HG02870 (cell line): ENCODE data around the gene HDHD3.
"Not testable (repeated sequence)": the region's sequence is repeated elsewhere in the genome, so short reads cannot be mapped to it uniquely, and the experiment has no call there.

Source experiments
- ATAC-seq: cut with Tn5 transposase; IDR thresholded peaks from one replicate; pipeline ENCODE4 v1.9.1; 2021; ENCODE audit warnings: mild to moderate bottlenecking, moderate library complexity; ENCODE audit not compliant: unreplicated experiment

Gene HDHD3

DNA sequence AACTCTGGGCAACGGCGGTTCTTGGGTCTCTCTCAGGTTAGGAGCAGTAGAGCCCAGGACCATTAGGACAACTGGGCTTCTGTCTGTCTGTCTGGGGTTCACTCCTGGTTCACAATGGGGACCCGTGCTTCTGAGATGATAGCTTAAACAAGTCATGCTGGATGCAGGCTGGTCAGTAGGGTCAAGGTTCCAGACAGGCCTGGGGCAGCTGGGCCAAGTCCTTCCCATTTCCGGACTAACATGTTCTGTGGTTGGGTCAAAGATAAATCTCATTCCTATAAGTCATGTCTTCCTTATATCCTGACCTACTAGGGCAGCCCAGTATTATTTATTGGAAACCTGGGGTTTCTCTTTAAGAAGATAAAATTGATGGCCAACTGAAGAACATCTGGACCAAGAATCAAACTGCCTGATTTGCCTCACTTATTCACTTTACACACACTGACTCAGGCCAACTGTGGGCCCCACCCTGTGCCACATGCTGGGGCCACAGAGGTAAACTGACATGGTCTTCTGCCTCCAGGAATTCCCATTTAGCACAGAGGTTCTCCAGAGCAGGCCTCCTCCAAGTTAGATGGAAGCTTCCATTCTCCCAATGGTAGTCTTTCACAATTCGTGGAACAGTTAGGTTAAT is 8.3 kb downstream of the HDHD3 start:
- ATAC-seq: no peak

DNA sequence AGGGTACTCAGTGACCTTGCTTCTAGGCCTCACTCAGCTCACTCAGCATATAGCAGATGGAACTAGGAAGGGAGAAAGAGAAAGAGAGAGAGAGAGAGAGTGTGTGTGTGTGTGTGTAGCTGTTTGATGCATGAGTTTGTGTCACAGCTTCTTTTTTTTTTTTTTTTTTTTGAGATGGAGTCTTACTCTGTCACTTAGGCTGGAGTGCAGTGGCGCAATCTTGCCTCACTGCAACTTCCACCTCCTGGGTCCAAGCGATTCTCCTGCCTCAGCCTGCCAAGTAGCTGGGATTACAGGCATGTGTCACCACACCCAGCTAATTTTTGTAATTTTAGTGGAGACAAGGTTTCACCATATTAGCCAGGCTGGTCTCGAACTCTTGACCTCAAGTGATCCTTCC is 11.1 kb downstream of the HDHD3 start:
- not testable (repeated sequence) for ATAC-seq

DNA sequence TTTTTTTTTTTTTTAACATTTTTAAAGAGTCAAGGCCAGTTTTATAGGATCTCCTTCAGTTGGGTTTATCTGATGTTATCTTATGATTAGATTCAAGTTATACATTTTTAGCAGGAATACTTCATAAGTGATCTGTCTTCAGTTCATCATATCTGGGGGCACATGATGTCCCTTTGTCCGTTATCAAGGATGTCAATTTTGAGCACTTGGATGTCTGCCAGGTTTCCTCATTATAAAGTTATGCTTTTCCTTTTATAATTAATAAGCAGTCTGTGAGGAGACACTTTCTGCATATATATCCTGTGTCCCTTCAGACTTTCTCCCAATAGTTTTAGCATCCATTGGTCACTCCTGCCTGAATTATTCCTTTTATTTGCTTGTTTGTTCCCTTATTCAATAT is 11.8 kb downstream of the HDHD3 start:
- no peak for ATAC-seq

DNA sequence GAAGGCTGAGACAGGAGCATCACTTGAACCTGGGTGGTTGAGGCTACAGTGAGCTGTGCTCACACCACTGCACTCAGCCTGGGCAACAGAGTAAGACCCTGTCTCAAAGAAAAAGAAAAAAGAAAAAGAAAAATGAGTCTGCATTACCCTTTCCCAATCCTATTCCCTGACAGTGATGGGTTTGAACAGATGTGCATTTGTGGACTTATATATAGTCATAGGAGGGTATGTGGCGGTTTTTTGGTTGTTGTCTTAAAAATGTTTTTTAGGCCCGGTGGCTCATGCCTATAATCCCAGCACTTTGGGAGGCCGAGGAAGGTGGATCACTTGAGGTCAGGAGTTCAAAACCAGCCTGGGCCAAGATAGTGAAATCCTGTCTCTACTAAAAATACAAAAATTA is 13.4 kb downstream of the HDHD3 start:
- ATAC-seq: no peak

DNA sequence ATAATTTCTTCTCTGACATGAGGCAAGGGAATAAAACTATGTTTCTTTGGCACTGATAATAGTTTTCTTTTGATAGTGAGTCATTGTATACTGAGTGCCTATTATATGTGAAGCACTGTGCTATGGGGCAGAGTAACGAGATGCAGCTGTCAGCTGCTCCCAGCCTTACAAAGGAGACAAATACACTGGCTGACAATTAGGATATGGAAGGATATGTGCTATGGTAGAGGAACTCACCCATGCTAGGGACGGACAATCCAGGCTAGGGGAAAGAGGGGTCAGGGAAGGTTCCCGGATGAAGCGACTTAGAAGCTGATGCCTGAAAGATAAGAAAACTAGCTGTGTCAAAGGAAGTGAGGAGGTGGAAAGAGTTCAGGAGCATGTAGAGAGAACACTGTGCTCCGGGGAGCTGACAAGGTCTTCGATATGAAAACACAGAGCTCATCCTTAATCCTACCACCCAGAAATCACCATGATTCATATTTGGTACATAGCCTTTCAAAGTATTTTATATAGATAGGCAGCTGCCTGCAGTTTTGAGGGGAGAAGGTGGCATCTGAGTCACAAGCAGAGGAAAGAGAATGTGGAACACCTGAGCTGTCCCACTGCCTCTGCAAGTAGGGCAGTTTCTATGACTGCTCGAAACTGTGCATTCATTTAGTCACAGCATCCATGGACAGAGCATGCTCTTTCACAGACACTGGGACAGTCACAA is 15.3 kb downstream of the HDHD3 start:
- no peak for ATAC-seq

DNA sequence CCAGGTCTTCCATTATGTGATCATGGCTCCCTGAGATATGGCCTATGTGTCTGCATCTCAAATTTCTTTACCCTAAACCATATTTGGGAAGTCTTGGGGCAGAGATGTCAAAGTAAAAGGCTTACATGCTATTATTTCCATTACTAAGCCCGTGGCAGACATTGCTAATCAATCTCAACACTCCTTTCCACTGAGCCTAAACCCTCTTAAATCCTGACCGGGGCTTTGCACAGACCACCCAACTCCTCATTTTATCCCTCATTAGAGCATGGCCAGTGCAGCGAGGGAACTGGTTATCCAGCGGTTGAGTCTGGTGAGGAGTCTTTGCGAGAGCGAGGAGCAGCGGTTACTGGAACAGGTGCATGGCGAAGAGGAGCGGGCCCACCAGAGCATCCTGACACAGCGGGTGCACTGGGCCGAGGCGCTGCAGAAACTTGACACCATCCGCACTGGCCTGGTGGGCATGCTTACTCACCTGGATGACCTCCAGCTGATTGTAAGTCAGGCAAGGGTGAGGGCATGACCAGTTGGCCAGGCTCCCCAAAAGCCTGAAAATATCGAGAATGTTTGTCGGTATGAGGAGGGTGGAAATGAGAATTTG is 16.4 kb downstream of the HDHD3 start:
- no peak for ATAC-seq

DNA sequence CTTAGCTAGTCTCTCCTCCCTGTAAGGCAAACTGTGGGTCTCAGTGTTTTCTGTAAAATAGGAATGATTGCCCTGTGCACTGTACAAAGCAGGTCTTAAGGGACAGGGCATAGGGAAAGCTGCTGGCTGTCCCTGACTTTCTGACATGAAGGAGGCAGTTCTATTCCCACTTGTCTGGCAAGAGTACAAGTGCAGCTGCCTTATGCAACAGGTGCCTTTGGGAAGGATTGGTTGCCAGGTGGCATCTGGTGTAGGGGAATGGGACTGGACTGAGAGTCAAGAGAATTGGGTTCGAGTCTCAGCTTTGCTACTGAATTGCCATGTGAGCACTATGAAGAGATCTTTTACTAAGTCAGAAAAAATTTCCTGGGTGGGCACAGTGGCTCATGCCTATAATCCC is 17.4 kb downstream of the HDHD3 start:
- ATAC-seq: no peak

DNA sequence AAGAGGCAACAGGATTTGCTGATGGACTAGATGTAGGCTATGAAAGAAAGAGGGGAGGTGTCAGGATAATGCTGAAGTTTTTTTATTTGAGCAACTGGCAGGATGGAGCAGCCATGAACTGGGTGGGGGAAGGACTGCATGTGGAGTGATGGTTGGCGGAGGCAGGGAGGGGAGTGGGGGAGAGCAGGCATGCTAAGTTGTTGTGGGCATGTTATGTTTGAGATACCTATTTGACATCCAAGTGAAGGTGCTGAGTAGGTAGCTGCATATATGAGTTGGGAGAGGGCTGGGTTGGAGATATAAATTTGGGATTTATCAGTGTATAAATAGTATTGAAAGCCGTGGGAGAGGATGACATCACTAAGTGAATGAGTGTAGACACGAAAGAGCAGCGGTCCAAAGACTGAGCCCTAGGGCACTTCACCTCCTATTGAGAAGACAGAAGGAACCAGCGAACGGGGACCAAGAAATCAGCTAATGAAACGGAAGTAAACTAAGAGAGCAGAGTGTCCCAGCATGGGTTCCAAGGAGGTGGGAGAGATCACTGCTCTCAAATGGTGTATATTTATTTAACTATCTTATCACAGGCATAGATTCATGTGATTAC is 20.0 kb downstream of the HDHD3 start:
- no peak for ATAC-seq

DNA sequence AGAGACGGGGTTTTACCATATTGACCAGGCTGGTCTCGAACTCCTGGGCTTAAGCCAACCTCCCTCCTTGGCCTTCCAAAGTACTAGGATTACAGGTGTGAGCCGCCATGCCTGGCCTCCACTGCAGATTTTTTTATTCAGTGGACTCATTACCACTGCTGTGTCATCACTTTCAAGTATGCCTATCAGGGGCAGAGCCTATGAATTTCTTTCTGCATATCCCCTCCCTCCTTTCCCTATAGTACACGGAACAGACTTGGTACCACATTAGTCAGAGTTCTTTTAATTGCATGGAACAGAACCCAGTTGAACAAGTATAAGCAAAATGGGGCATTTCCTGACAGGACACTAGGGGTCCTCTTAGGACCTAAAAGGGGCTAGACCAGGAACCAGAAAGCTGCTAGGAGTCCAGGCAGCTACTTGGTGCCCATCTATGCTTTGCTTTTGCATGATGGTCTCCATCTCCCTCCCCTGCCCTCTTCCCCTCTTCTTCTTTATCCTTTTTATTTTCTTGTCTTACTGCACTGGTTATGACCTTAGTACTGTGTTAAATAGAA is 21.7 kb downstream of the HDHD3 start:
- no peak for ATAC-seq

DNA sequence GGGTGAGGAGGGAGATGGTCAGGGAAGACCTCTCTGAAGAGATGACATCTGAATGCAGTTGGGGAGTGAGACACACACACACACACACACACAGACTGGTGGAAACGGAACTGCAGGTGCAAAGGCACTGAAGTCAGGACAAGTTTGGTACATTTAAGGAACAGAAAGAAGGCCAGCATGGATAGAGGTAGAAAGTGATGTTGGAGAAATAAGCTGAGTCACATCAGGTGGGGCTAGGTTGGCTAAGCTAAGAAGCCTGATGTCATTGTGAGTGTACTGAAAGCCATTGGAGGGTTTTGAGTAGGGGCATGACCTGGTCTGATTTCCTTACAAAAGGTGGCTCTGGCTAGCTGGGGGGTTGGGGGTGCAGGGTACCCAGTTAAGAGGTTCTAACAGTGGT is 24.4 kb downstream of the HDHD3 start:
- no peak for ATAC-seq

DNA sequence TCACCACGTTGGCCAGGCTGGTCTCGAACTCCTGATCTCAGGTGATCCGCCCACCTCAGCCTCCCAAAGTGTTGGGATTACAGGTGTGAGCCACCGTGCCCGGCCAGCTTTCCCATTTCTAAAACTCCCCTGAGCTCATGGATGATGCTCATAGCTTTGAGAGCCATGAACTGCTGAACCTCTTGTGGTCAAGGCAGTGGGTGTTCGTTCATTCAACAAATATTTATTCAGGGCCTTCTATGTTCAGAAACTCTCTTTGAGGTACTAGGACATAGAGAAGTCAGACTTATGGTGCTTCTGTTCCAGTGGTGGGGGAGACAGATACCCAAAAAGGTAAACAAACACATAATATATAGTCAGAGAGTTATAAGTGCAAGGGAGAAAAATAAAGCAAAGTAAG is 24.8 kb downstream of the HDHD3 start:
- ATAC-seq: no peak

DNA sequence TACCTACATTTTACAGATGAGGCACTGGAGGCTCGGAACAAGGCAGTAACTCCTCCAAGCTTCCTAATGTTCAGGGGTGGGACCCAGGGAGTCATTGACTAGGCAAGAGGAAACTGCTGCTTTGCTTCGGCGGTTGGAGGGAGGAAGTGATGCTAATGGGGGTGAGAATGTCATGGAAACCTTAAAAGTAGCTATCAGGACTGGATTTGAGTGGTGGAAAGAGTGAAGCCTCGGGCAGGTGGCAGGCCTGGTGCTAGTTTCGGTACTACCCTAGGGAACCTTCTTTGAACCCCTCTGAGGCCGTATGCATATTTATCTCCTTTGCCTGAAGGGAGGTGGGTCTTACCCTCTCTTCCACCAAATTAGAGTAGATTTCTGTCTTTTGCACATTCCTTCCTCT is 25.8 kb downstream of the HDHD3 start:
- no peak for ATAC-seq

DNA sequence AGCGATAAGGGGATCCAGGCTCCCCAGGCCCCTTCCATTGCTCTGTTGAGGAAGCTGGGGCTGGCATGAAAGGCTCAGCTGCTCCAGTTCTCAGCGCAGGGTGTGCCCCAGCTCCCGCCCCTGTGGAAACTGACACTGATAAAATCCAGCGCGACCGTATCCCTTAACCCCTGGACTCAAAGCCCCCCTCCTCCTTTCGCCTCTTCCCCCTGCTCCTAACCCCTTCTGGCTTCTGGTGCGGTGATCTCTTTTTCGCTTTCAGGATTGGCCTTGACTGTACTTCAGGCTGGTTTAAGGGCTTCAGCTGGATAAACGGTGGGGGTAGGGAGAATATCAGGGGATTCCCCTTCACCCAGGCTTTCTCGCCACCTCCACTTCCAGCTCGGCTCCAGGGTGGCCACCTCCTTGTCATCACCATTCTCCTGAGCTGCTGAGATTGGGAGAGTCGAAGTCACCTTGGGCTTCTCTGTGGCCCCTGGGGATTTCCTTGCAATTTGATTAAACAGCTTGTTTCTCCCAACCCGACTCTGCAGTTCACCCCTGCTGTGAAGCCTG is 26.6 kb downstream of the HDHD3 start:
- ATAC-seq: no peak

DNA sequence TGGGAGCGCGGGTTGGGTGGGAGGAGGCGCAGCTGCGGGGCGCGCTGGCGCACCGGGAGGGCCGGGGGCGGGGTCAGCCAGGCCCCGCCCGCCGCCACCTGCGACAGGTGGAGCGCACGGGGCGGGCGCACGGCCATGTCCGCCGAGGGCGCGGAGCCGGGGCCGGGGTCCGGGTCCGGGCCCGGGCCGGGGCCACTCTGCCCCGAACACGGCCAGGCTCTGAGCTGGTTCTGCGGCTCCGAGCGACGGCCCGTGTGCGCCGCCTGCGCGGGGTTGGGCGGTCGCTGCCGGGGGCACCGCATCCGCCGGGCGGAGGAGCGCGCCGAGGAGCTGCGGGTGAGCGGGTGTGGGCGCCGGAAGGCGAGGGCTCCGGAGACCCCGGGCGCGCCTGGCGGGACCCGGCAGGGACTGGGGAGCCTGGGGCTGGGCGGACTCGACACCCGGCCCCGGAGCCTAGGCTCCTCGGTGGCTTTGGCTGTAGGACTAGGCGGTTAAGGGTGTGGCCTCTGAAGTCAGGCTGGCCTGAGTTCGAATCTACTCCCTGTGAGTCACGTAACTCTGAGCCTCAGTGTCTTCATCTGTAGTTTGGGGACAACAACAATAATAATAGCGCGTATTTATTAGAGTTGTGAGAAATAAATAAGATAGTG is 27.2 kb downstream of the HDHD3 start, which contains the start of gene BSPRY:
Gene BSPRY, plus strand, starts transcription at position 97 of the 650 bp plus-strand sequence. Its CDS starts 39 bp downstream, at position 136.
- no peak for ATAC-seq

DNA sequence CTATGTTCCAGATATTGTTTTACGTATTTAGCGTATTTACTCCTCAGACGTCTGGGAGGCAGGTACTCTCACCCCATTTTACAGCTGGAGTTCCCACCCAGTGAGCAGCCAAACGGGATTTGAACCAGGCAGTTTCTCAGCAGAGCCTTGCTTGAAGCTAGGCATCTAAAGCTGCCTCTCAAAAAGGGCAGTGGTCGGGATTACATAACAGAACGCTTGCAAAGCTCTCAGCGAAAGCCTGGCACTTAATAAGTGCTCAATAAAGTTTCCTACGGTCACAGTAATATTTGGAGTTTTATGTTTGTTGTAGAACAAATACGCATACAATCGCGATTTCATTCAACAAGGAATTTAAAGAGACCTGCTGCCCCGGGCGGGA is 27.7 kb downstream of the HDHD3 start:
- no peak for ATAC-seq

DNA sequence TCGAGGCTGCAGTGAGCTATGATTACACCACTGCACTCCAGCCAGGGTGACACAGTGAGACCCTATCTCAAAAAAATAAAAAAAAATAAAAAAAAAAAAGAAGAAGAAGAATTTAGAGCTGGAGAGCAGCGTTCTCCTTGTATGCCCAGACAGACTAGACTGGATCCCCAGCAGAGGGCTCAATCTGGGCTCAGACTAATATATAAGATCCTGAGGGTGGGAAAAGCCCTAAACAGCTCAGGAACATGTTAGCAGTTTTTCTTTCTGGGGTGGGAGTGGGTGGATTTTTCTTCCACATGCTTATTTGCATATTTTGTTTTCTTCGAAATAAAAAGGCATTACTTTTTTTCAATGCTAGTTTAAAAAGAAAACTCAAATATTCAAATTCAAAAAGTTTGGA is 28.3 kb downstream of the HDHD3 start:
- no peak for ATAC-seq

DNA sequence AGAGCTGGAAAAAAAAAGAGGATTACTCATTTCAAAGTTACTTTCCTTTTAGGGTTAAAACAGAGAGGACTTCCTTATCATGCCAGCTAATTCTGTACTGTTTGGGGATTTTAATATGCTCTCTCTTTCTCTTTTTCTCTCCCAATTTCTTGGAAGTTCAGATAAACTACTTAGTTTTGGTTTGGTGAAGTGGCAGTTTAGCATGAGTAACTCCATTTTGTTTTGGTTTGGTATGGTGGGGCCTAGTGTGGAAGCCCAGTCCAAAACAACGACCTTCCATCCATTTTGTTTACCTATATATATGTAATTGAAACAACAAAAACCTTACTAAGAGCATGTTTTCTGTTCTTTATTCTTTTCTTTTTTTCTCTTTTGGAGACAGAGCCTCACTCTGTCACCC is 31.1 kb downstream of the HDHD3 start:
- no peak for ATAC-seq

DNA sequence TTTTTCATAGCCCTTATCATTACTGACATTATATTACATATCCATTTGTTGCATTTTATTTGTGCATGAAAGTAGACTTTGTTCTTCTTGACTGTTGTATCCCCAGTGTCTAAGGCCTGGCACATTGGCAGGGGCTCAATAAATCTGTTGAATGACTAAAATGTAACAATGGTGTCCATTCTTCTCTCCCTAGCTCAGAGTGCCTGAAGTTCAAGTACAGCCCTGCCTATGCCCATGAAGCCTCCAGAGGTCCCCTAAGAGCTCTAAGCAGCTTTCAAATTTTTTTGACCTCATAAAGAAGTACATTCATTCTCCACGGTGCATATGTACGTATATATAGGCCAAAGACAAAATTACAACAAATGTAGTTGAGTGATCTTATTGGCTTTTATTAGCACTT is 31.6 kb downstream of the HDHD3 start:
- no peak for ATAC-seq

DNA sequence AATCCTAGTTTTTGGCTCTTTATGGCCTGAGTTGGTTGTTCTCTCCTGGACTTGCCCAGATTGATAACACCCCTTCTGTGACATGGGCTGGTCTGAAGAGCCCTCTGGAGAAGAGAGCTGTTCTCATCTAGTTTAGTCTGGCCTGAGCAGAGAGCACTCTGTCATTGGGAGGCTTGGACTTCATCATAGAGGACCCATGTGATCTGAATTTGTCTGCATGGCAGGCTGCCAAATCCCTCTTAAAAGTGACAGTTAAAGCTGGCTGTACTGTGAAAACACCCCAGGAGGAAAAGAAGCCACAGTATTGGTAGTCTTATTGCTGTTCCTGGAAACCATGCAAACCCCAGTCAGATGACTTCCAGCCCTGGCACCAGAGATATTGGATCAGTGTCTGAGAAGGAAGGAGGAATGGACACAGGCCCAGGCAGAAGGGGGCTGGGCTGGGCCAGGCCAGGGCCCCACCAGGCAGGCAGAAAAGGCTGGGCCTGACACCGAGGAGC is 33.0 kb downstream of the HDHD3 start:
- no peak for ATAC-seq

DNA sequence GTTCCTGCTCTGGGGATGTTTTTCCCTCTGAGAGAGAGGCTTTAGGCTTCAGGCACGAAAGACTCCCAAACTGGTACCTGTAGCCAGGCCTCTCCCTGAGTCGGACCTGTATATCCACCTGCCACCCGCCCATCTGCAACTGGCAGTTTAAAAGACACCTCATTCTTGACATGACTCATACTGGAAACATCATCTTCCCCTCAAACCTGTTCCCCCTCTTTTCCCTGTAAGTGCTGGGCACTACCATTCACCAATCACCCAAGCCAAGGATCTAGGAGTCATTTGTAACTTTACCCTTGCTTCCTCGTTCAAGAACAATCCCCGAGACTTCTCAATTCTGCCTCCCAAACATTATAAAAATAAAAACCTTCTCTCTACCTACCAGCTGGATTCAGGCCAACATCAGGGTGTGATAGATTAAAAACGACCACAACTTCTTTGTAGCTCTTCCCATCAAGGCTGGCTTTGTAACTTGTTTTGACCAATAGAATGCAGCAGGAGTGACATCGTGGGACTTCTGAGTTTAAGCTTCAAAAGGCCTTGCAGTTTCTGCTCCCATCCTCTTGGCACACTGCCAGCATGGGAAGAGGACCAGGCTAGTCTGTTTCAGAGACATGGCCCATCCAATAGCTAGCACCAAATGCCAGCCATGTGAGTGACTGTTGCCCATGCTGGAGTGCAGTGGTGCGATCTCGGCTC is 34.9 kb downstream of the HDHD3 start:
- no peak for ATAC-seq
